Activated CD8-positive, alpha-beta memory T cell treated with anti-CD3 and anti-CD28 coated beads, Interleukin-2, amount 50 U/mL, for 1 hour (primary cell): ENCODE results near the gene MPP1.

Source experiments
- DNase-seq: peaks from one replicate; pipeline ENCODE4 v3.0.0-alpha.2; 2020; ENCODE audit errors: extremely low read depth

Gene MPP1

DNA sequence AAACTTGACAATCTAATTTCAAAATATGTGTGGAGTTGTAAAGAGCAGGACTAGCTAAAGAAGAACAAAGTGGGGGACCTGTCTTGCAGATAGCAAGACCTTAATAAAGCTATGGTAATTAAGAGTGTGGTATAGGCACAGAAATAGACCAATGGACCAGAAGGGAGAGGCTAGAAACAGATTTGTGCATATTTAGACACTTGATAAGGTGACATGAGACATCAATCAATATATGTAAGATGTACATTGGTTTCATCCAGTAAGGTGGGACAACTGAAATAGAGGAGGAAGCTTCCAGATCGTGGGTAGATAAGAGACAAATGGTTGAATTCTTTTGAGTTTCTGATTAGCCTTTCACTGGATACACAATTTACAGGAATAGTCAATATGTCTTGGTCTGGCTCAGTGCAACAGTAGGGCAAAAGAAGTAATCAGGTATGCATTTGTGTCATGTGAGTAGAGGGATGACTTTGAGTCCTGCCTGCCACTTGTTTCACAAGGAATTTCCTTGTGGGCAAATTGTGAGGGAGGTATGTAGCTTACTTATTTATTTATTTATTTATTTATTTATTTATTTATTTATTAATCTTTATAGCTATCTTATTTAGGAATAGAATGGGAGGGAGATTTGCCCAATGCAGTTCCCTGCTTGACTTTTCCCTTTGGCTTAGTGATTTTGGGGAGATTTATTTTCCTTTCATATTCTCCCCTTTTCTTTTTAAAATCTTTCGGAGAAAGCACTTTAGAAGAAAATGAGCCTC lies 7.2 kb upstream of the MPP1 start:
- no peak for DNase-seq

DNA sequence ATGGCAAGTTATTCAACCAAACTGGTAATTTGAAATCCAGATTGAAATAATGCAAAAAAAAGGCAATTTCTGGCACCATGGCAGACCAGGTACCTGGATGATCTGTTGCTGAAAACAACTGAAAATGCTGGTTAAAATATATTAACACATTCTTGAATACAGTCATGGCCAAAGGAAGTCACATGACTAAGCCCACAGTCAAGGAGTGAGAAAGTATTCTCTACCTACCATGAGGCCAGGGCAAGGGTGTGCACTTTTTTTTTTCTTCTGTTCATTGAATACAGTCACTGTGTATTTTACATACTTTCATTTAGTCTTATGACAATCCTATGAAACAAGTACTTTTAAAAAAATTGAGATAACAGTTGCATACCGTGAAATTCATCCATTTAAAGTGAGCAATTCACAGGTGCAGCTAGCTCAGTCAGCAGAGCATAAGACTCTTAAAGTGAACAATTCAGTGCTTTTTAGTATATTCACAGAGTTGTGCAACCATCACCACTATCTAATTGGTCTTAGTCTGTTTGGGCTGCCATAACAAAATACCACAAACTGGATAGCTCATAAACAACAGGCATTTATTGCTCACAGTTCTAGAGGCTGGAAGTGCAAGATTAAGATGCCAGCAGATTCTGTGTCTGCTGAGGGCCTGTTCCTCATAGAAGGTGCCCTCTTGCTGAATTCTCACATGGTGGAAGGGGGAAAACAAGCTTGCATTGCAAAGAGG lies 4.8 kb upstream of the MPP1 start:
- no peak for DNase-seq

- DNase-seq: no peak
These were observed 1.7 kb upstream of the MPP1 start for GRCh38 chrX:154806837-154807501.

DNA sequence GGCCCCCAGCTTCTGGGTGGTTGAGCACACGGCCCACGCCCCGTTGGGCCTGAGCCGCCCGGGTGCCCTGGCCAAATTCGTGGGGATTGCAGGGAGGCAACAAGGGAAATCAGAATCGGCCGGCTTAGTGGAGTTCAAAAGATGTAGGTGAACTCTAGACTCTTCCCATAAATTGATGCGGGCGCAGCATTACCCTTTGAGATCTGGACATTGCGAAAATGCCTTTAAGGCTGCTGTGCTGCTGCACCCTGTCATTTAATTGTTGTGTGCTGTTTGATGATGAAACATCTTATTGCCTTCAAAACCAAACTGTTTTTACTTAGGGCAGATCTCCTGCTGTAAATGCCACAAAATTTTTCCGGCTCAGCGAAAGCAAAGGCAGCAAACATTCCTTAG lies 409 bp upstream of the MPP1 start:
- DNase-seq: no peak

DNA sequence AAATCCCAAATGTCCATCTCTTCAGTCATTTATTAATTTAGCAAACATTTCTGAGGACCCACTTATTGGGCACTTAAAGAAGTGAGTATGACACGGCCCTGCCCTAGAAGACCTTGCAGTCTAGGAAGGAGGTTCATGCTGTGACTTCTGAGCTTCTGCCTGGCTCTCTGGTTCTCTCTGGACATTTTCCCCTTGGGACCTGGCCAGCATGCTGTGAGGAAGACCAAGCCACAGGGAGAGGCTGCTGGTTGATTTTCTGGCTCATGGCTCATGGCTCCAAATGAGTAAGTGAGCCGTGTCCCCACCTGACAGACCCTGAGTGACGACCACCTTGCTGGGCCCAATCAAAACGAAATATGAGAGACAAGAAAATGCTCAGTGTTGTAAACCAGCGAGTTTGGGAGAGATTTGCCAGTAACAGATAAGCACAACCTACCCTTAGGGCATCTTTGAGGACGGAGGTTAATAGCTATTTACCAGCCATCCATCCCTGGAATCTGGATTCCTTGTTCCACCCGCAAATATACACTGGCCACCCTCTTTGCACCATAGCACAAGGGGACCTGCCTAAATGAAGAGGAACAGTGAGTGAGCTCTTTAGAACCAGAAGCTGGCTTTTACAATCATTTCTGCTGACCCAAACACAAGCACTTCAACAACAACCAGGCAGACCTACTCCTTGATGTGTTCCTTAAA lies 876 bp downstream of the MPP1 start:
- no peak for DNase-seq

DNA sequence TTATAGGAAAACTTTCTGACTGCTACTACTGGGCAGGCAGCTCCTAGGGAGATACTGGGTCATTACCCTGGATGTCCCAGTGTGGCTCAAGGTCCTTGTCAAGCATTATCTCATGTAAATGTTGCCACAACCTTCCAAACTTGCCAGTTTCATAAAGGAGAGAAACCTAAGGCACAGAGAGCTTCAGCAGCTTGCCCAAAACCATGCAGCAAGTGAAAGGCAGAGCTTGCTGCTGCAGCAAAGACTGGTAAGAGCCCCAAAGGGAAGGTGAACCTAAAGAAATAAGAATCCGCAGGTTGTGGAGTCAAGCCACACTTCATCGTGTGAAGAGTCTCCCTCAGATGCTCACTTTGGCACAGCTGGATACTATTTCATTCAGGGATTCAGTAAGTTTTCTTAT lies 2.3 kb downstream of the MPP1 start:
- no peak for DNase-seq

GRCh38 chrX:154800478-154801210 lies 4.6 kb downstream of the MPP1 start:
- no peak for DNase-seq

GRCh38 chrX:154799556-154800348 lies 5.5 kb downstream of the MPP1 start:
- no peak for DNase-seq

DNA sequence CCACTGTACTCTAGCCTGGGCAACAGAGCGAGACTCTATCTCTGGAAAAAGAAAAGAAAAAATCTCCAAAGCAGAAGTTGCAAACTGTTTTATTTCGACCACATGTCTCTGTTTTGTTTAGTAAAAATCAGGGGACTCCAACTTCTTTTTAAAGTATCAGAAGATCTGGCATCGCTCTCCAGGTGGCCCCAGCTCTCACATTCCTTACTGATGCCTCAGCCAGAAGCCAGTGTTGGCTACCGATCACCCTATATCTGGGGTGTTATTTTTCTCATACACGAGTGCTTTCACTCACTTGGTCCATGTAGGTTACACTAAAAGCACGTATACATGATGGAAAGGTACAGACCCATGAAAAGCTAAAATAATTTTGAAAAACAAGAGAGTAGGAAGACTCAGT lies 8.3 kb downstream of the MPP1 start:
- no peak for DNase-seq

DNA sequence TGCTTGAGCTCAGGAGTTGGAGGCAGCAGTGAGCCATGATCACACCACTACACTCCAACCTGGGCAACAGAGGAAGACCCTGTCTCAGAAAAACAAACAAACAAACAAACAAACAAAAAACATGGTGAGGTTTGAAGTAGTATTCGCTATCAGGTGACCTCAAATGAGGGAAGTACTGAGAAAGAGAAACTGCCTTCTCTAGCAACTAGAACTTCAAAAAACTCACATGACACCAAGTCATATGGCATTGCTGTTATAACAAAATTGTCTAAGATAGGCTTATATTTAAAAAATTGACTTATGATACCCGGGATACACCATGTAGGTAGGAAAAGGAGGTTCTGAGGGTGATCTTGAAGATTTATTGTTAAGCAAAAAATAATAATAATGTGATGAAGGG lies 10.3 kb downstream of the MPP1 start:
- DNase-seq: no peak

DNA sequence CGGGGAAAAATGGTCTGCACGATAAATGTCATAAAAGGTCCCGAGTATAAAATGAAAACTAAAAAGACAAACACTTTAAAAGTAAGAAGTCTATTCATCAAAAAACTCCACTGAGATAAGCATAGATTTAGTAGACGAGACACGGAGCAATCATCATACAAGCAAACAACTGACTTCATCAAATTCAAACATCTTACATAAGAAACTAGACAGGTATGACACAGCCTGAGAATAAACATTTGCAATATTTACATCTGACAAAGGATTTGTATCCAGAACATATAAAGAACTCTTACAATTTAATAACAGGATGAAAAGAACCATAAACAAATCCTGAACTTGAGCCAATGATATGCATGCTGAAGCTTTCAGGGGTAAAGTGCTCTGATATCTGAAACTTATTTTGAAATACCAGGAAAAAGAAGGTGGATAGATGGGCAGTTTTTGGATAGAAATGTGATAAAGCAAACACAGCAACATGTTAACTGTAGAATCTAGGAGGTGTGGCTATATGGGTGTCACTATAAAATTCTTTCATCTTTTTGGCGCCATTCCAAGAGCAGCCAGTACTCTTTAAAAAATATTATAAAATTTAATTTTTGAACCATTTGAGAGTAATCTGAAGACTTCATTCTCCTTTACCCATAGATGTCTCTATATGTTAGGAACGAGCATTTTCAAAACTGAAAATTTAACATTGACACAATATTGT lies 12.0 kb downstream of the MPP1 start:
- DNase-seq: no peak

DNA sequence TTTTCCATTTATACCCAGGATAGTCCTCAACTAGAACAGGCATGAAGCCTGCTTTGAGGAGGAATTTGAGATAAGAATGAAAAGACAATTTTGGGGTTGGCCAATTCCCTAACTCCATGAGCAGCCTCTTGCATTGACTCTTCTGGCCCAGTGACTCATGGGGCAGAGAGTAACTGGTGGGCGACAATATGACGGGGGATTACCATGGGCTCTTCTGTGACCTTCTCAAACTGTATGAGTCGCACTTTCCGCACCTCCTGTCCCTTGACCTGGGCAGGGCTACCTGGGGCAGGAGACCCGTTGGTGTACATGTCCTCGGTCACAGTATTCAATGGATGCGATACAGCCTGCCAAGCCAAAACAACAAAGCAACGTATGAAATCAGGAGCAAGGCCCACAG lies 13.3 kb downstream of the MPP1 start:
- no peak for DNase-seq

GRCh38 chrX:154791467-154791866 lies 13.8 kb downstream of the MPP1 start:
- DNase-seq: no peak

DNA sequence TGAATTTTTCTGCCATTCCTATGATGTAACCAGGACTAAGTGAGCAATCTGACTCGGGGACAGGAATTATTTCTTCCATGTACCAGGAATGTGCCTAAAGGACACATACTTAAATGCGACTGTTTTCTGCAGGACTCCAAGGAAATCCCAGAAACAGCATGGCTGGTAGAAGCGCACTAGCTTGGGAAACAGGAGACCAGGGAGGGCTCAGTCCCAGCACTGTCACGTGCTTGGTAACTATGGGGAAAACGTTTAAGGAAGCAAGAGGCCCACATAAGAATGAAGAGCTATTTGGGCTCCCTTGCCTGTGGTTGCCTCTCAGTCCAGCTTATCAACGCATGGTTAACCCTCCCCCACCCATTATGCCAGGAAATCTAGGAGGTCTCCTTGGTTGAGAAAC lies 19.6 kb downstream of the MPP1 start:
- no peak for DNase-seq

DNA sequence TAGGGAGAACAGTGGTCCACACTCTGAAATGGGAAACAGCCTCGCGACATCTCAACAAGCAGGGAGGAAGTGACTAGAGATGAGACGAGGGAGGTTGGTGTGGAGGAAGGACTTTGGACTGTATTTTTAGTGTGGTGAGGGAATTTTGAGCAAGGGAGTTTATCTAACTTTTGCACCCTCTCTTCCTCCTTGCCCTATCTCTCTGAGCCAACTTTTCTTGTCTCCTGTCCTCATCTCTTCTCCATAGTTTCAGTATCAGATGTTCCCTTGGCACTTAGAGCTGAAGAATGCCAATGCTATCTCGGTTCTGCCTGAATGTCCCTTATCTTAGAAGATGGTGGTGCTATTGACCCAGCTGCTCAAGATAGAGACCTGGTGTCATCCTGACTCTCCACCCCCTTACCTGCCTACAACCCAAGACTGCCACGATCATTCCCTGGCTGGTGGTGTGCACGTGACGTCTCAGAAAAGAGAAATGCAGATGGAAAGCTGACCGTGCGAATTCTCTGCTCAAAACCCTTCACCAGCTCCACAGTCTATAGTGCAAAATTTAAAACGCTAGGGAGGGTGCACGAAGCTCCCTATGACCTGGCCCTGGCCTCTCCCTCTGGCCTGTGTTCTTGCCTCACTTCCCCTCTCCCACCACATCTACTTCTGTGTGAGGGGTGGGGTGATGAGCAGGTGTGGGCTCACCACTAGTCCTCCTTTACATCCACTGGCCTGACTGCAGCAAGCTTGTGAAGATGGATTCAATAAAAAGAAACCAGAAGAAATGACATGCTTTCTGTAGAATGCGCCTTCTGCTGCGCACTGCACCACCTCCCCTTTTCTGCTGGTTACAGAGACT lies 20.9 kb downstream of the MPP1 start:
- DNase-seq: no peak

DNA sequence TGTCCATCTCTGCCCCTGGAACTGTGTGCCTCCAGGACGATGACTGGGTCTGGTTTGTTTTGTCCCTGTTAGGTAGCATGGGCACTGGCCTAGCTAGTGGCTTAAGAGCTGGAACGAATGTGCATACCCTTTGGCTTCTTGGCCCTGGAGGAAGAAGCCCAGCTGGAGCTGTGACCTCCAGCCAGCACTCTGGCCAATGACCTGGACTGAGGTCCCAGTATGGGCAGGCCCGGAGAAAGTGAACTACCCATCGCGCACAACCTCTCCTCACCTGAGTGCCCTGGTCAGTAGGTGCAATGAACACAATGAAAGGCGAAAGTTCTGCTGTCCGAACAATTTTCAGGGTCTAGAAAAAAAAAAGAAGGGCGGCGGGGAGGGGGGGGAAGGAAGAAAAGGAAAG lies 24.3 kb downstream of the MPP1 start:
- no peak for DNase-seq

DNA sequence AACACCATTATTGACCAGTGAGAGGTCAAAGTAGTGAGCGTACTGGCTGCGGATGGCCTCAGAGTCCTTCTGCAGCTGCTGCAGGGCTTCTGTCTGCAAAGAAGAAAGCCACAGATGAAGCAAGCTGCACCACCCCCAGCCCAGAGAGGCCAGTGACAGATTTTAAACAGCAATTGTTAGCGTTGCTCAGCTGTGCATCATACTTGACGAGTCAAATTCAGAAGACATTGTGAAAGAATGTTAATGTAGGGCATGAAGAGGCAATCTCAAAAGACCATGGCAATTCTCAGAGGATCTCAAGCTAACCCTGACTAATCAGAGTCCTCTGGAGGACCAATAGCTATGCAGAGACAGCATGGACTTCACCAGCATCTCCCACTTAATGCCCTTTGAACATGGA lies 26.0 kb downstream of the MPP1 start:
- DNase-seq: no peak

DNA sequence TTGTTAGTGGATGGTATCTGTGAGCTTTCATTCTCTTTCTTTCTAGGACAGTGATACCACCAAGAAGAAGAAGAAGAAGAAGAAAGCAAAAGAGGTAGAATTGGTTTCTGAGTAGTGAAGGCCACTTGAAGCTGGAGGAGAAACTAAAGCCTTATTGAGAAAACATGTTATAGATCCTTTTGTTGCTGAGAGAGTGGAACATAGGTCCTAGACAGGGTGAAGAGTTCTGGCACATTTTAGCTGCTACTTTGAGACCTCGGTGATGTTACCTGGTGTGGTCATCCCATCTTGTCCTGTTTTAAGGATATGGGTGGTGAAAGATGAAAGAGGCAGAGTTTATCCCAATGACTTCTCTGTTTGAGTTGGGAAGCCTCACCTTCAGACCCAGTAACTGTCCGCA lies 28.5 kb downstream of the MPP1 start:
- no peak for DNase-seq
